GM19240 (cell line): ENCODE measurements around the gene WT1.

Source experiments
- DNase-seq: peaks from one replicate; pipeline ENCODE4 v3.0.0; 2011; ENCODE audit warnings: low spot score; ENCODE audit not compliant: insufficient read length

The WT1 gene

DNA sequence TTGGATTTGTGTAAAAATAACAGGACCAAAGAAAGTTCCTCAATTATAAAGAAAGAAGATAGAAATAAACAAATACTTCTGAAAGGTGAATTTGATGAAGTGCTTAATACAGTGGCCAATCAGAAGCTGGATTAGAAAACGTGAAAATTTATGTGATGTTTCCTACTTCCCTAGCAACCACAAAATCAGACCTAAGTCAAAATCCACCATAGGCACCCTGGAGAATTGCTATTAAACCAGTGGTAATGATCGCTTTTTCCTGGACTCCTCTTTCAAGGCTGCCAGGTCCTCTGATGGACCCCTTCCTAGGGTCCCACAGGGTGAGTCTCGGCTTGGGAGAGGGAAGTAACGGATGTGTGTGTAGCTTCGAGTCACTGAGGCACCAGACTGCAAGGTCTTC lies 9.6 kb downstream of the WT1 start:
- no peak for DNase-seq

DNA sequence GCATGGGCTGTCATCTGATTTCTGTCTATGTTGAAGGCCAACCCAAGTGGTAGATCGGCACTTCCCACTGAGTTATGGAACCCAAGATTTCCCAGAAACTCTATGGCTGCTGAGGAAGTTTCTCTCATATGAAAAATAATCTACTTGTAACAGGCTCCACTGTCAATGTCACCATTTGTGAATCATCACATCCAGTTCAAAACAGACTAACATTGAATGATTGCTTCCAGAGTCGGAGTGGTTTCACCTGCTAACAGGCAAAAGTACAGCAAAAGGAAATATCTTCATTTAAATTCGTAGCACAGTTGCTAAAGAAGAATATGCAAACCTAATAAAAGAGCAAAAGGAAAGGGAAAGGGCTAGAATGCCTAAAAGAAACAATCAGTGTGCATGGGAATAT lies 12.8 kb downstream of the WT1 start:
- DNase-seq = no peak

DNA sequence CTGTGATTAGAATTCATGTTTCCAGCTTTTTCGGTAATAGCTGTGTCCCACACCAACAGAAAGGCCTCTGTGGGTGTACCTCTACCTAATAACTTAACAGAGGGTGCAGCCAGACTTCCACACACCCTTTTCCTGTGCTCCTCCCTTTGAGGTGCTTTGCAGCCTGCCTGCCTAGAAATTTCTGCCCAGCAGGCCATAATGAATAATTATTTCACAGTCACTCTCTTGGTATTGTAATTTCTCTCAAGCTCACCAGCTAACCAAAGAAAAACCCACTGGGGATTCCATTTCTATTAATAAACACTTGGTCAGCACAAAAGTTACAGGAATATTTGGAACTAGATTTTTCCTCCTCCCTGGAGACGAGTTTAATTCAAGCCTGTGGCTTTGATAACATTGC lies 13.3 kb downstream of the WT1 start:
- DNase-seq = no peak

DNA sequence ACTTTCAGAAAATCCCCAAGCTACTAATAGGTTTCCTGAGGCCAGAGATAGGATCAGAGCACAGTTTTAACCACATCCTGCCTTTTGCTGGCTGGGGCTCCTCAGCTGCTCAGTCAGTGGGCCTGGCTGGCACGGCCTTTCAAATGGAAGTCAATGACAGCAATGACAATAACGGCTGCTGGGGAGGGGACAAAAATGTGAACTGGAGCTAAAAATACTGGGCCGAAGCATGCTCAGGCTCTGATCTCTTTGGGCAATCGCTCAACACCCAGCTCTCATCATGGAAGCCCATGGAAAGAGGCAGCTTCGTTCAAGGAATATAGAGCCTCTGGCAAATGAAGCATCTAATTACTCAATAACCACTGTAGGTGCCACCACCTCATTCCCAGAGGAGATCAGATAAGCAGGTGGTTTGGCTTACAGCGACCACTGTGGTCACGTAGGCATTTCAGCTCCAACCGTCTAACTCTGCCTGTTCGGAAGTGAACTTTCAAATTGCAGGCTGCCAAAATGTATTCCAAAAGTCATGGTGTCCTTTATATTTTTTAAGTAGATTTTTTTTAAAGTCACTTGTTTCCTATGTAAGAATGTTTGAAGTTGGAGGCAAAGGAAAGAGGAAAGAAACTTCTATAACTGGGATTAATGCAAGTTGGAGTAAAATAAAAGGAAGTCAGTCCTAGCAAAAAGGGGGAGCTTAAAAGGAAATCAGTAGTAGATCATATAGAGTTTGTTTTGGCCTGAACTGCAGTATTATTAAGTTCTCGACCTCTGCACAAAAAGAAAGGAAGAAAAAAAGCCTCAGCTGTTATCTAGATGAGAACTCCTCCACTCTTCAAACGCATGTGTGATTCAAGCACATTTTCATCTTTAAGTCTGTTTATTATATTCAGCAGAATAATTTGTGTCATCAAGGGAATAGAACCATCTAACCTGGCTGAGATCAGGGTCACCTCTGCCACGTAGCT lies 14.1 kb downstream of the WT1 start:
- peak; percentile 58 for DNase-seq

DNA sequence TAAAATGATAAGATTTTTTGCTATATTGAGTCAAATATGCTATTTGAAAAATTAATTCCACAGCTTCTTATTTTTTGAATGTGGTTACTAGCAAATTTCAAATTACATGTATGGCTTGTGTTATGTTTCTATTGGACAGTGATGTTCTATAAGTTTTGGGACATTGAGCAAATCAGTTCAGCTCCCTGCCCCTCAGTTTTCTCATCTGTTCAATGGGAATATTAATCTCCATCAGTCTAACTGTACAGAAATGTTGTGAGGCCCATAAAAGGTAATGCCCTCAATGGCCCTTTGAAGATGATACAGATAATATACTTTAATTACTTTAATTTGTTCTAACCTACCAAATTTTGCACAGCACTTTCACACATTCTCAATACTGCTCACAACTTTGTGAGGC lies 15.2 kb downstream of the WT1 start:
- DNase-seq = no peak

DNA sequence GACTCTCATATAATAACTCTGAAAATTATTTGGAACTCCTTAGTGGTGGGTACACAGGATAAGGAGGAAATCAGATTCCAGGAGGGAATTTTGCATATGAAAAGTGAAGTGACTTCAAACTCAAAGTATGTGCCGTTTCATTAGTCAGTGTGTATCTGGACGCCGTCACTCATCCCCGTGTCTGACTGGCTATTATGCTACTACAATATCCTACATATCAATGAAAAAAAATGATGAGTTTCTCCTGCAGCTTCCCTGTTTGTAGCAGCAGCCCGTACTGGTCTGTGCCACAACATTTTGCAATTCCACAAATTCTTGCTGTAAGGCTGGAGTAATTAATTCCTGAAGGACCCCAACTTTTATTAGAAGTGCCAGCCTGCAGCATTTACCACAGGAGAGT lies 16.5 kb downstream of the WT1 start:
- DNase-seq = no peak

DNA sequence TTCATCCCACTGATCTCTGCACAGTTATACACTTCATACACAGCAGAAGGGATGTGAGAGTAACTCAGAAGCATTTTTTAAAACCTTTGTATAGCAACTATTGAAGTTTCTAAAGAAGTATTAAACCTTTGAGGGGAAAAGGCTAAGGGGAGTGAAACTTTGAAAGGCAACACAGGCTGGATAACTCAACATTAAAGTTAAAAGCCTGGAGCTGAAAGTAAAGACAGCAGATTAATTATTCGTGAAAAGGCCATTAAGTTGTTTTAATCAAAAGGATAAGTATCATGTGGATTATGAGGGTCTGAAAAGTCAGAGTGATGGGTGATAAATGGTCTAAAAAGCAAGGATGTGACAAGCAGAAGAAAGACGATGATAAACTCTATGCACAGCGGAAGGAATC lies 17.5 kb downstream of the WT1 start:
- DNase-seq = no peak

DNA sequence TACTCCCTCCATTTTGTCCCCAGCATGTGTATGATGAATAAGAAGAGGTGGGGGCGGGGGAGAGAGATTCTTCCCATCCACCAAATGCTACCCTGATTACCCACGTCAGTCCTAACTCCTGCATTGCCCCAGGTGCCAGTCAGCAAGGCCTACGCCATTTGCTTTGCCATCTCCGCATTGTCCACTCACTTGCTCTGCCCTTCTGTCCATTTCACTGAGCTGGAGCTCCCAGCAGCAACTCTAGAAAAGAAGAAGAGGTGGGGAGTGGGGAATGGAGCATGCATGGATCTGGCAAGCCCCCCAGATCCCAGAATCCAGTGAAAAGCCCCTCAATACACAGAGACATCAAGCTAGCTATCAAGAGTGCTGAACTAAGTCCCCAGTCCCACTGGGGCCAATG lies 19.0 kb downstream of the WT1 start:
- DNase-seq = no peak

DNA sequence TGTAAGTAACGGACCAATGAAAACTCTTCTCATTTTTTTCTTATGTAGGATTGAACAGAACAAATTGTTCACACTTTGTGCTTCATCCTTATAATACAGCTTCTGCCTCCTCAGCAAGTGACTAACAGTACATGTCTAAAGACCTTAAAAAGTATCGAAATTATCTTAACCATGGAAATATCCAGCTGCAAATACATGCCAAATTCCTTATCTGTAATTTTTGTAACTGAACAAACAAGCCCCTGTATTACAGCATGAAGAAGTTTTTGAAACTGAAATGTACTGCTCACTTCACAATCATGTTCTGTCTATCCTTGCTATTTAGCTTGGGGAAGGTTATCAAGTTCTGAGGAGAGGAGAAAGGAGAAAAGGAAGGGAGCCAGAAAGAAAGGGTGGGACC lies 20.4 kb downstream of the WT1 start:
- no peak for DNase-seq

DNA sequence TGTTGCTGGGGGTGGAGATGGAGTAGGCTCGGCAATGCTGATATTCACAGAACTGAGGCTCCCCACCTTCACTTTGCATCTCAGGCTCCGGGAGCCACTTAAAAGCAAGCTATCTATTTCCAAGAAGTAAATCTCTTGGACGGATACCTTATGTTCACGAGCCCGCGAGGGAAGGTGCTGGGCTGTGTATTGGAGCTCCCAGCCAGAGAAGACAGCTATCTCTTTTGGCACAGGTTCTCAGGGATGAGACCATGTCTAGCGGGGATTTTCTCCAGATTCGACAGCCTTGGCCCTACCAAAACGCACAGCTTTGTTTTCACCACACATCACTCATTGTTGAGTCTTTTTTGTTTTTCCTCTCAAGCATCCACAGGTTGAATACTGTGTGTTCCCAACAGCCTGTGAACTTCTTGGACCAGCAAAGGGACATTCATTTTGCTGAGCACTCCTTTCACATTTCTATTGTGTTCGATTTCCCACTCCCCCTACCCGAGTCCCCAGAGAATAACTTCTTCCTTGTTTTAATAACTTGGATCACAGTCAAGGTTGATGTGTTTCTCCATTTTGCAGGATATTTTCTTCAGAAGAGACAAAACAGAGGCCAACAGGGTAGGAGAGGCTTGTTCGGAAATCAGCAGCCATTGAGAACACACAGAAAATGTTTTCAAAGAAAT lies 23.3 kb downstream of the WT1 start:
- no peak for DNase-seq

DNA sequence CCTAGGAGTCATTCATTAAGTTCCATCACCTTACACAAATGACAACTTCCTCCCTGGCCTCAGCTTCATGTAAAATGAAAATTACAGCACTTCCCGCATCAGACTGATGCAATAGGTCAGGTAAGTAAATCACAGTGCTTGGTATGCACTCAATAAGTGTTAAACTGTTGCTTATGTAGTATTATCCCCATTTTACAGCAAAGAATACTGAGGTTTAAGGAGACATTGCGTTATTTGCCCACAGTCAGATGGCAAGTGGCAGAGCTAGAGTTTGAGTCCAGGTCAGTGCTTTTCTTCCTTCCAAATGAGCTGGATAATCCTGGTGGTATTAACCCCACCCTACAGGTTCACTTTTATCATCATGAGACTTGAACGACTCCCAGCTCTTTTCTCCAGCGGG lies 29.7 kb downstream of the WT1 start:
- DNase-seq = no peak

DNA sequence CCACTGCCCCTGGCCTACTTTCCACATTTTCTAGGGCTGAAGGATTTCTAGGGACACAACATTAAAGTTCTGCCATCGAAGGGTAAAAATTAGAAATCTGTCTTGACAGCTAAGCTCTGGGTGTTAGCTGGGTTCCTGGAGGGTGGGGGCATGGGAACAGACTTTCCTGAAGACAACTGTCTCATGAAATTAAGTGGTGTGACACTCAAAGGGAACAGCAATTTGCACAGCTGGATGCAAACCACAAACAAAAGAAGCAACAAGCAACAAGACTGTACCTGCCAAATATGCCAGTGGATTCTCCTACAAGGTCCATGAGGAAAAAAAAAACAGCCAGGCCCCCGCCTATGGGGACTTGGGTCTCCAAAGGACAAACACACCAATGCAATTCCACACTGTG lies 32.5 kb downstream of the WT1 start:
- DNase-seq = no peak

DNA sequence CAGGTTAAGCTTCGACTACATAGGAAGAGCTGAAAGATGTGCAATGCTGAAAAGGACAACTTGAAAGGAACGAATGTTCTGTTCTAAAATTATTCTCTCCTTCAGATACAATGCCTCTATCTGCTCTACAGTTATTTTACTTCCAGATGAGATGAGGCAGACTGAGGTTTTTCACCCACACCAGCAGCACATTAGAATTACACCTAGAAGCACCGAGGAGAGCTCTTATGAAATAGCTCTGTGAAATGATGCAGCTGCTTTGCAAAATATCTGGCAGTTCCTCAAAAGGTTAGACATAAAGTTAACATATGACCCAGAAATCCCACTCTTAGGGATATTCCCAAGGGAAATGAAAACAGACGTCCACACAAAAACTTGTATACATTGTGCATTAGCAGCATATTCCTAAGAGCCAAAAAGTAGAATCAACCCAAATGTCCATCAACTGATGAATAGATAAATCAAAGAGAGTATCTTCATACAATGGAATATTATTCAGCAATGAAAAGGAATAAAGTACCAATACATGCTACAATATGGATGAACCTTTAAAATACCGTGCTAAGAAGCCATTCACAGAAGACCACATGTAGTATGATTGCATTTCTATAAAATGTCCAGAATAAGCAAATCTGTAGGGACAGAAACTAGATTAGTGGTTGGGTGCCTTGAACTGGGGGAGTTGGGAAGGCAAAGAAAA lies 34.5 kb downstream of the WT1 start:
- no peak for DNase-seq

DNA sequence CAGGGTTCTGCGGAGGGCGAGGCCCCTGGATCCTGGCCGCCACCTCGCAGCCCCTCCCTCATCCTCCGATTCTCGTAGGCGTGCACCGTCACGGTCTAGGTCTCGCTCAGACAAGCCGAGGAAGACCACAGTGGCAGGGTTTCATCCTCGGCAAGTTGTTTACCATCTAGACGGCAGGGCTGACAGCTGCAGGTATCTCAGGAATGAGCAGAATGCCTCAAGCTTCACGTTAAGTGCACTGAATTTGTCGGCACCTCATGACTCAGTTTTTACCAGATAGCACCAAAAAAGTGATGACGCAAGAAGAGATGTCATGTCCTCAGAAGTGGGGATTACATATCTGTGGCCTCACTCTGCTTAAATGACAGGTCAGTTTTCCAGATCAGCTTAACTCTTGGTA lies 35.1 kb downstream of the WT1 start:
- DNase-seq = no peak

DNA sequence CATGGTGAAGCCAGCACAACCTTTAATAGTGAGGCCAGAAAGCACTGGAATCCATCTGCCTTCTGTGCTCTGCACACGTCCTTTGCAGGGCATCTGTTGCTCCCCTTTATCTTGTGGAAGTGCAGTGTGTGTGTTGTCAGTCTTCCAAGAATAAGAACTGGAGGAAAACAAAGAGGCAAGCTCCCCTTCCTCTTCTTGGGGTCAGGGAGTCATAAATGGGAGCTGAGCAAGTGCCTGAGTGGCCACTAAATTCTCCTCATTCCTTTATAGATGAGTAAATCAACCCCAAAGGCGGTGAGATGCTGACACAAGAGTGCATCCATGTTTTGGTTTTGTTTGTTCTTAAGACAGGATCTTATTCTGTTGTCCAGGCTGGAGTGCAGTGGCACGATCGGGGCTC lies 38.3 kb downstream of the WT1 start:
- DNase-seq = no peak

DNA sequence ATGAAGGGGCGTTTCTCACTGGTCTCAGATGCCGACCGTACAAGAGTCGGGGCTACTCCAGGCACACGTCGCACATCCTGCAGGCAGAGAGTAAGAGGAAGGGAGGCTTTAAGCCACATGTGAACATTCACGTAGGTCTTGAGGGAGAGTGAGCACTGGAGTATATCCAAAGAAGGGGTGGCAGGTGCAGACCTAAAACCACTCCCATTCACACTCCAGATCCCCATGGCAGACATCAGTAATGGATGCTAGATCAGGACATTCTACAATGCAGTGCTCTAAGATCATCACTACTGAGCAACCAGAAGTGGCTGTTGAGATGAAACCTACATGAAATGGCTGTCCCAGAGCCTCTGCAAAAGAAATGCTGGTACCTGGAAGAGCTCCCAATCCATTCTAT lies 39.0 kb downstream of the WT1 start:
- no peak for DNase-seq

DNA sequence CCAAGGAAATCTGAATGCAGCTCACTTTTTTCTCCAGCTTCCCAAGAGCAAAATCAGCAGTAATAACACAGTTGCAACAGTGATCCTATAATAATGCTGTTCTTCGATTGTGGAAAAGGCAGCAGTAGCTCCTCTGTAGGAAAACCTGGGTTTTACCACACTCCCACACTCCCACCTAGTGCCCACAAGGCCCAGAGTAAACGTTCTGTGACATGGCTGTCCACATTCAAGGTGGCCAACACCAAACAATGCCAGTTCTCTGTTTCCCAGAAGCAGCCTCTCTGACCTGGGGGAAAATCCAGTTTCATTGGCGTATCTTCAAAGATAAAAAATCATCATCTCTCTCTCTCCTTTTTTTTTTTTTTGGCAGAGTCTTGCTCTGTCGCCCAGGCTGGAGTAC lies 40.2 kb downstream of the WT1 start:
- no peak for DNase-seq

DNA sequence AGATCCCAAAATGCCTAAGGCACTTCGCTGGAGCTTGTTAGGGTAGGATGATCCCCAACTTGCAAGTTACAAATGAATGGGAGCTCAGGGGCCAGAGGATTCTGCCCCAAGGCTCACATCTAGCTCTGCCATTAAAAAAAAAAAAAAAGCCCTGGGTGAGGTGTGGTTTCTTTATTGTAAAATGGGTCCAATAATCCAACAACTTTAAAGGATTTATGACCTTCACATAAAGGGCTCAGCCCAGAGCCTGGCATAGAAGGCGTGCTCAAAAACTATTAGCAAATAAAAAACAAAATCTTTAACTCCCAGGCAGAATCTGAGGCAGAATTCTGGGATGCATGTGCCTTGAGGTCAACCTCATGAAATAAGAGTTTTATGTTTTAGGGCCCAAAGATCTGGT lies 42.5 kb downstream of the WT1 start:
- no peak for DNase-seq

DNA sequence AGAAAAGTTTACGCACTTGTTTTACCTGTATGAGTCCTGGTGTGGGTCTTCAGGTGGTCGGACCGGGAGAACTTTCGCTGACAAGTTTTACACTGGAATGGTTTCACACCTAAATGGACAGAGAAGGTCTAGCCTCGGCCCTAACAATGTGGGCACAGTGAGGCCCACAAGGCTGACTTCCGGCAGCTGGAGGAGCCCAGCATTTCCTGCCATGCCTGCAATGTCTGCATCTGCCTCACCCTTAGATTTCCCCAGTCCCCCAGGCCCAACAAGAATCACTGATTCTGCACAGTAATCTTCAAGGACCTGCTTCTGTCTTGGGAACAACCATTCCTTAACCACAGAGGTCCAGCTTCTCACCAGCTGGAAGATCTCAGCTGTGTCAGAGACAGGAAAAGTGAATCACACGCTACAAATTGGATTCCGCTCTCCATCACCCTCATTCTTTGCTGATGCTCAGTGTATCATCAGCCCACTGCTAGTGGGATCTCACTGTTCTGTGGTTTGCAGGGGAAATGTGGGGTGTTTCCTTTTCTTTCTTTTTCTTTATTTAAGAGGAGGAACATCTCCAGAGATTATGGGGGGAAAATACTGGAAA lies 43.3 kb downstream of the WT1 start:
- DNase-seq = no peak

DNA sequence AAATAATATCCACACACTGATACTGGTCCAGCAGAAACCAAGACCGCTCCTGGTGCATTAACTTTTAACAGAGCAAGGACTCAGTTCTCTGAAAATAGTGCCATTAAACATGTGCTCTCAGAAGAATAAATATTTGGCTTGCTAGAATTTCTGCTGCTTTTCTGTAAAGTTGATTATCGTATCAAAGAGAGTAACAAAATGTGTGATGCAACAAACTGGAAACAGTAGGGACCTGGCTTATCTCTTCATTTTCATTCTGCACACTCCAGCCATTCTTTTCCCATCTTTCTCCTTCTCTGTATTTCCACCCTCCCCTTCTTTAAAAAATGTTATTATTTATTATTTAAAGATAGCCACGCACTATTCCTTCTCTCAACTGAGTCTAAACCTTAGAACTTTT lies 43.9 kb downstream of the WT1 start:
- DNase-seq = no peak

DNA sequence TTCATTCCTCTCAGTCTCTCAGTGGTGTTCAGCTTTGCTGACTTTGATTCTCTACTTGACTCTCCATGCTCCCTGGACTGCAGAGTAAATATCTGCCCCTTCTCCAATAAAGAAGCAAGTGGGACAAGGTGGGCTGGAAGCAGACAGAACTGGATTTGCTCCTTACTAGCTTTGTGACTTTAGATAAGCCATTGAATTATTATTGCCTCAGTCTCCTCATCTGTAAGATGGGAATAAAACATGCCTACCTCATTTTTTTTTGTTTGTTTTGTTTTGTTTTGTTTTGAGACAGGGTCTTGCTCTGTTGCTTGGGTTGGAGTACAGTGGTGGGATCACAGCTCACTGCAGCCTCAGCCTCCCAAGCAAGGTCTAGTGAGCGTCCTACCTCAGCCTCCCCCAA lies 44.6 kb downstream of the WT1 start:
- DNase-seq = no peak
